GM19395 (cell line): Measurements from ENCODE around the gene TMEM143.
A peak's percentile ranks its signal among the peaks of the same experiment; 100 is the strongest.
"Not testable (repeated sequence)": the region's sequence is repeated elsewhere in the genome, so short reads cannot be mapped to it uniquely, and the experiment has no call there.

ENCODE experiments used
- ATAC-seq: cut with Tn5 transposase; IDR thresholded peaks from one replicate; pipeline ENCODE4 v1.9.1; 2021; ENCODE audit warnings: mild to moderate bottlenecking, moderate library complexity; ENCODE audit not compliant: unreplicated experiment

The TMEM143 gene

GRCh38 chr19:48391100-48392005 lies 27.6 kb upstream of the TMEM143 start, which contains the start of gene KDELR1:
TSS of gene KDELR1 (minus strand) at chr19:48391551. CDS start at chr19:48391358, 193 bp downstream.
- ATAC-seq, result peak; percentile 65

GRCh38 chr19:48390188-48391099 lies 26.7 kb upstream of the TMEM143 start:
- ATAC-seq, result peak; percentile 58

DNA sequence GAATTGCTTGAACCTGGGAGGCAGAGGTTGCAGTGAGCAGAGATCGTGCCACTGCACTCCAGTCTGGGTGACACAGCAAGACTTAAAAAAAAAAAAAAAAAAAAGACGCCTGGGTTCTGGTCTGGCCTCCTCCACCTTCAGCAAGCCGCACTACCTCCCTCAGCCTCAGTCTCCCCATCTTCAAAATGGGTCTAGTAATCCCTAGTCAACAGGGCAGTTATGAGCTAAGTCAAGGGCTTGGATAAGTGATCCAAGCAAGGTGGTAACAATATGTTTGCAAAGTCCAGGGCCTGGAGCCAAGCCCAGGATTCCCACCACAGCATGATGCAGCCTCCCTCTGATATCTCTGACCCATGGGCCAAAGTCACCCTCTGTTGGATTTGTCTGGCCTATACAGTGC lies 23.2 kb upstream of the TMEM143 start:
- ATAC-seq, result no peak

GRCh38 chr19:48385461-48386087 lies 21.8 kb upstream of the TMEM143 start:
- no peak for ATAC-seq

DNA sequence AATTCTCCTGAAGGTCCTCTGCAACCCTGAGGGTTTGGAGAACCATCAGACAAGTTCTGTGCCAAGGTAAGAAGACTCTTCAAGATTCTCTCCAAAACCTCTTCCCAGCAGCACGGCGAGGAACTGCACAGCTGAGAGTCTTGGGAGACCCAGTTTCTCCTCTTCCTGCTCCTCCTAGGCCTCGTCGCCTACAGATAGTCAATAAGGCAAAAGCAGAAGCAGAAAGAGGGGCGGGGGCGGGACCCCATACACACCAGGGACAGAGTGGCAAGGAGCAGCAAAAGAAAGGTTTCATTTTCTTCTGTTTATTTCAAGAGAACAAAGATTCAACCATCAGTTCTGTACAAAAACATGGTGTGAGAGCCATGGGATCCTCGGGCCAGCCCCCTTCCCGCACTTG lies 18.5 kb upstream of the TMEM143 start:
- ATAC-seq, result no peak

GRCh38 chr19:48381178-48381950 lies 17.6 kb upstream of the TMEM143 start:
- no peak for ATAC-seq

DNA sequence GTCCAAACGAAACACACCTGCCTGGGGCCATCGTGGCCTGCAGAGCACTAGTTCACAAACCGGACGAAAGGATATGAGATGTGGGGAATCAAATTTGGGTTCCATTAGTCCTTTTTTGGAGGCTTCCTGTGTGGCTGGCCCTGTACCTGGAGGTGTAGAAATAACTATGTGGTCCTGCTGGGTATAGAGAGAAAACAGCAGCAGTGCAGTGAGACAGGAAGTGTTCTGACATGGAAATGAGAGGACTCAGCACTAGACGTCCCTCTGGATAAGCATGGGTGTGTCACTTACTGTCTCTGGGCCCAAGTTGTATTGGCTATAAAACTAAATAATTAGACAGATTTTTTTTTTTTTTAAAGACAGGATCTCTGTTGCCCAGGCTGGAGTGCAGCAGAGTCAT lies 15.3 kb upstream of the TMEM143 start:
- ATAC-seq, result no peak

GRCh38 chr19:48378194-48378570 lies 14.4 kb upstream of the TMEM143 start:
- no peak for ATAC-seq

- no peak for ATAC-seq
Measured at GRCh38 chr19:48373567-48373966, 9.8 kb upstream of the TMEM143 start.

DNA sequence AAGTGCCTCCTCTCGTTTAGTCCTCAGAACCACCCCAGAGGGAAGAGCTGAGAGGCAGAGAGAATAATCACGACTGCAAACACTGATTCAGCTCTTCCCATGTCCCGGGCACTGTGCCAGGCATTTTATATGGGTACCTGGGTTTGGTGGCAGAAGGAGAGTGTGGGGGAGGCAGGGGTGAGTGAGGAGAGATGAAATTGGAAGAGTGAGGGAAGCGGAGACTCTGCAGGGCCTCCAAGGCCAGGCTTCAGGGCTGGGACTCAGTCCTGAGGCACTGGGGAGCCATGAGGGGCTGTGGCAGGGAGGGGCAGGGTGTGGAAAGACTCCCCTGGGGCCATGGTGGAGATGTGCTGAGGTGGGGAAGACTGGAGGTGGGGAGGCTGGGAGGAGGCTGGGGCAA lies 9.2 kb upstream of the TMEM143 start:
- no peak for ATAC-seq

DNA sequence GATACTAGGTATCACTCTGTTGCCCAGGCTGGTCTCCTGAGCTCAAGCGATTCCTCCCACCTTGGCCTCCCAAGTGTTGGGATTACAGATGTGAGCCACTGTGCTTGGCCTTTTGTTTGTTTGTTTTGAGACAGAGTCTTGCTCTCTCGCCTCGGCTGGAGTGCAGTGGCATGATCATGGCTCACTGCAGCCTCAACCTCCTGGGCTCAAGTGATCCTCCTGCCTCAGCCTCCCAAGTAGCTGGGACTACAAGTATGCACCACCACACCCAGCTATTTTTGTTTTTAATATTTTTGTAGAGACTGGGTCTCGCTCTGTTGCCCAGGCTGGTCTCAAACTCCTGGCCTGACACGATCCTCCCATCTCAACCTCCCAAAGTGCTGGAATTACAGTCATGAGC lies 8.0 kb upstream of the TMEM143 start:
- ATAC-seq, result not testable (repeated sequence)

DNA sequence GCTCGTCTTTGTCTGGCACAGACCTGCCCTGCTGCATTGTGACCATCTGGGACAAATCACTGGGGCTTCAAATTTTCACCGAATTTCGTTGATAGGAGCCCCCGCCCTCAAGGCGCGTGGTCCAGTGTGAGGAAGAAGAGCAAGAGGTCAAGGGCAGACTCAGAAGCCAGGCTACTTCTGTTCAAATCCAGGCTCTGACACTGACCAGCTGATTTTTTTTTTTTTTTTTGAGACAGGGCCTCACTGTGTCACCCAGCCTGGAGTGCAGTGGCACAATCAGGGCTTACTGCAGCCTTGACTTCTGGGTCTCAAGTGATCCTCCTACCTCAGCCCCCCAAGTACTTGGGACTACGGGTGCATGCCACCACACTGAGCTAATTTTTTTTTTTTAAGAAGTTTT lies 7.6 kb upstream of the TMEM143 start:
- no peak for ATAC-seq

DNA sequence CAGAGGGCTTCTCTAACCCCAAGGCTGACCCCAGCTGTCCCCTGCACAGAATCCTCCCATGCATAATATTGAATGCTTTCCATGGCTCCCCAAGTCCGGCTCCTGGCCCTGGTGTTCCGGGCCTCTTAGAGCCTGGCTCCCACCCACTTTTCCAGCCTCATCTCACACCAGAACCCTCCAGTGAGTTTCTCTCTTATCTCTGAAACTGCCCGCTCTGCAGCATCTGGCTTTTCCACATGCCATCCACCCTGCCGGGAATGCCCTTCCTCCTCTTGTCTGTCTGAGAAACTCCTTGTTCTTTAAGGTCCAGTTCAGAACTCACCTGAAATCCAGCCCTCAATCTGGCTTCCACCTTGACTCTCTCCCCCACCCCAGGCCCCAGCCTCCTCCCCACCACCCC lies 7.2 kb upstream of the TMEM143 start:
- no peak for ATAC-seq

- no peak for ATAC-seq
Measured at GRCh38 chr19:48368936-48369335, 5.2 kb upstream of the TMEM143 start.

GRCh38 chr19:48367855-48368254 lies 4.1 kb upstream of the TMEM143 start:
- ATAC-seq, result no peak

DNA sequence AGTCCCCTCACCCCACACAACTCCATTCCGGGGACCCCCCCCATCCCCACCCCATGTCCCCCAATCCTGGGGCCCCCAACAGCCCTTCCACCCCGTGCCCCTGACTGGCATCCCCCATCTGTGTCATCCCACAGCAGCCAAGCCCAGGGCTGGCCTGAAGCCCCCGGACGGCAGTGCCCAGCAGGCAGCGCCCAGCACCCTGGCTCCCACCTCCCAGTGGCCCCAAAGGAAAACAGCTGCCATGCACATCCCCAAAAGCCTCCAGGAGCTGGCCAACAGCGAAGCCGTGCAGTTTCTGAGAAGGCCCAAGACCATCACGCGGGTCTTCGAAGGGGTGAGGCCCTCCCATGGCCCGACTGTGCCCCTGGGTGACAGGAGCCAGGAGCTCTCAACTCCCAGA lies 1.9 kb upstream of the TMEM143 start:
- no peak for ATAC-seq

DNA sequence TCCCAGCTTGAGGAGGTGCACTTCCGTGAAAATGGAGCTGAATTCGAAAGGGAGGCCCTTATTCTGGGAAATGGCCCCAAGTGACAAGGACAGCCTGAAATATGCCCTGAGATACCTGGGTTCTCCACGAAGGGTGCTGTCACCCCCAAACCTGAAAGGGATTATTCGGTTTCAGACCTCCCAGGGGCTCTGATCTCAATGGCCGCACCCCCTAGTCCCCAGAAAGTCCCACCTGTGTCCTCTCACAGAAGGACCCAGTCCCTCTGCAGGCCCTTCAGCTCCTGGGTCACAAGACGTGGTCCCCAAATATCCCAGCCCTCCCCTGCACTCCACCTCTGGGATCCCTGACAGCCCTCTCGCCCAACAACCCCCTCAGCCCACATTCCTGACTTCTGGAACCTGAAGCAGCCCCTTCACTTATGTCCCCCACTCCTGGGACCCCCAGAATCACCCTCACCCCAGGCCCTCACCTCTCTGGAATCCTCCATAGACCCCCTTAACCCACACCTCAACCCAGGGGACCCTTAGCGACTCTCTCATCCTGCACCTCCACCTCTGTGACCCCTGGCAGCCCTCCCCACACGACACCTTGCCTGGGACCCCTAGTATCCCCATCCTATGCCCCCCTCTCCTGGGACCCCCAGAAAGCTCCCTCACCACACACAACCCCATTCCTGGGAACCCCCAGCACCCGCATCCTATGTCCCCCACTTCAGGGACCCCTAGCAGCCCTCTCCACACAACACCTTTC lies 1.0 kb upstream of the TMEM143 start:
- no peak for ATAC-seq

- ATAC-seq, result peak; percentile 32
Measured at GRCh38 chr19:48363500-48363809, 285 bp downstream of the TMEM143 start.

DNA sequence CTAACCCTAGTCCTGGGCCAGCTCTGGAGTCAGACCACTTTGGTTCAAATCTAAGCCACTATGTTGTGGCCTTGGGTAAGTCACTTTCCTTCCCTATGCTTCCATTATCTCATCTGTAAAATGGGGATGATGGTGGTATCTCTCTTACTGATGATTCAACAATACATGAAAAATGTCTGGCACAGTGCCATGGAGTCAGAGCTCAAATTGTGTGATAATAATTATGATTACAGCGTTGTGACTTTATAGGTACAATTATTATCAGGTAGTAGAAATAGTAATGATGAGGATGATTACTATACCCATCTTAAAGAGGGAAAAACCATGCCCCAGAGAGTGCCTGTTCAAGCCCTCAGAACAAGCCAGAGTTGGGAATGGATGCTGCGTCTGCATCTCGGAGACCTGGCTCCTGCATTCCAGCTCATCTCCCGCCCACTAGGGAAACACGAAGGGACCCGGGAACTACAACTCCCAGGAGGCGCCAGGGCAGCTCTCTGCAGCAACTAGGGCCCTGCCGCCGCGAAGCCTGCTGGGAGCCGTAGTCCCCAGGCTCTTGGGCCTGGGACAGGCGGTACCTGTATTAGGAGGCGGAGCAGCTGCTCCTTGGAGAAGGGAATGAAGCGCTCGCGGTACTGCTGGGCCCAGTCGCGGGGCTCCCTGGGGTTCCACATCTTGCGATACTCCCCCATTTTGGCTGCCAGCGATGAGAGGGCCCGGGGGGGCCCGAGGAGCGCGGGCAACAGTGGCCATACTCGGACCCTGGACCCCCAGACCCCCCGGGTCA lies 832 bp downstream of the TMEM143 start:
- ATAC-seq, result peak; percentile 43
